Measurements from ENCODE around the gene TBX19.

GRCh38 chr1:168330285-168330684 is 49.6 kb downstream of the TBX19 start:
- TF ChIP-seq POLR2A (IDR thresholded peaks at IDR 0.05) (no peak), CTCF (IDR thresholded peaks at IDR 0.05) (no peak)
